ENCODE results near the gene LCN2. TPM values are rescaled to one million over a fixed set of nuclear protein-coding genes. Genes with fewer than 3 reads are reported as not detected.

The LCN2 gene
- total RNA-seq, 1 donor: not detected

DNA sequence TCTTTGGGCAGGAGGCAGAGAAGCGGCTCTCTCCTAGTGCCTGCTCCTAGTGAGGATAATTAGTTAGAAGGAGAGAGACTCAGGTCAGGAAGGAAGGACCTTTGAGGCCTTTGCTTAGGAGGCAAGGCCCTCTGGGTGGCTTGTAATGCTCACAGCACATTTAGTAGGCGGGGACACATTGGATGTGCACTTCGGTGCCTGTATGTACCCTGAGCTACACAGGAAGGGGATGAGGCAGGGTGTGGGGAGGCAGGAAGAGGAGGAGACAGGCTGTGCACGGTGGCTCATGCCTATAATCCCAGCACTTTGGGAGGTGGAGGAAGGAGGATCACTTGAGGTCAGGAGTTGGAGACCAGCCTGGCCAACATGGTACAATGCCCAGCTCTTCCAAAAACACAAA lies 7.2 kb upstream of the LCN2 start:
- H3K4me3 ChIP-seq (ENCODE audit: low read depth, low read length): no peak overlapping the region
- TF ChIP-seq, protein P1, sequence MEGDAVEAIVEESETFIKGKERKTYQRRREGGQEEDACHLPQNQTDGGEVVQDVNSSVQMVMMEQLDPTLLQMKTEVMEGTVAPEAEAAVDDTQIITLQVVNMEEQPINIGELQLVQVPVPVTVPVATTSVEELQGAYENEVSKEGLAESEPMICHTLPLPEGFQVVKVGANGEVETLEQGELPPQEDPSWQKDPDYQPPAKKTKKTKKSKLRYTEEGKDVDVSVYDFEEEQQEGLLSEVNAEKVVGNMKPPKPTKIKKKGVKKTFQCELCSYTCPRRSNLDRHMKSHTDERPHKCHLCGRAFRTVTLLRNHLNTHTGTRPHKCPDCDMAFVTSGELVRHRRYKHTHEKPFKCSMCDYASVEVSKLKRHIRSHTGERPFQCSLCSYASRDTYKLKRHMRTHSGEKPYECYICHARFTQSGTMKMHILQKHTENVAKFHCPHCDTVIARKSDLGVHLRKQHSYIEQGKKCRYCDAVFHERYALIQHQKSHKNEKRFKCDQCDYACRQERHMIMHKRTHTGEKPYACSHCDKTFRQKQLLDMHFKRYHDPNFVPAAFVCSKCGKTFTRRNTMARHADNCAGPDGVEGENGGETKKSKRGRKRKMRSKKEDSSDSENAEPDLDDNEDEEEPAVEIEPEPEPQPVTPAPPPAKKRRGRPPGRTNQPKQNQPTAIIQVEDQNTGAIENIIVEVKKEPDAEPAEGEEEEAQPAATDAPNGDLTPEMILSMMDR (IDR thresholded peaks at IDR 0.05; ENCODE audit: insufficient read depth, low read depth, low read length): no peak
- no peak for DNase-seq (ENCODE audit: low read depth)

DNA sequence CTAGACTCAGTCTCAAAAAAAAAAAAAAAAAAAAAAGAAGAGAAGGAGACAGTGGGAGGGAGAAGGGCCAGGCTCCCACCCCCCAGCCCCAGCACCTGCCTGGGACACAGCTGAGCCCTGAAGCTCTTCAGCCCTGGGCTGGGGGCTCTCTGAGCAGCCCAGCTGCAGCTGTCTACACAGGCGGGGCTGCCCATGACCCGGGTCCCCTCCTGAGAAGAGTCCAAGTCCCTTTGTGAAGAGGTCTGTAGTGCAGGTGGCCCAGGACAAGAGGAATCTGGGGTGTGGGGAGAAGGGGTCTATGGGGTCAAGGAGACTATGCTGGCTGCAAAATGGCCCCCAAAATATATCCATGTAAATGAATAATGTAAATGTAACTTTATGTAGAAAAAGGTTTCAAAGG lies 6.7 kb upstream of the LCN2 start:
- DNase-seq (ENCODE audit: low read depth): no peak
- TF ChIP-seq, protein P1 (IDR thresholded peaks at IDR 0.05; ENCODE audit: insufficient read depth, low read depth, low read length): no peak
- no peak overlapping the region for H3K4me3 ChIP-seq (ENCODE audit: low read depth, low read length)

DNA sequence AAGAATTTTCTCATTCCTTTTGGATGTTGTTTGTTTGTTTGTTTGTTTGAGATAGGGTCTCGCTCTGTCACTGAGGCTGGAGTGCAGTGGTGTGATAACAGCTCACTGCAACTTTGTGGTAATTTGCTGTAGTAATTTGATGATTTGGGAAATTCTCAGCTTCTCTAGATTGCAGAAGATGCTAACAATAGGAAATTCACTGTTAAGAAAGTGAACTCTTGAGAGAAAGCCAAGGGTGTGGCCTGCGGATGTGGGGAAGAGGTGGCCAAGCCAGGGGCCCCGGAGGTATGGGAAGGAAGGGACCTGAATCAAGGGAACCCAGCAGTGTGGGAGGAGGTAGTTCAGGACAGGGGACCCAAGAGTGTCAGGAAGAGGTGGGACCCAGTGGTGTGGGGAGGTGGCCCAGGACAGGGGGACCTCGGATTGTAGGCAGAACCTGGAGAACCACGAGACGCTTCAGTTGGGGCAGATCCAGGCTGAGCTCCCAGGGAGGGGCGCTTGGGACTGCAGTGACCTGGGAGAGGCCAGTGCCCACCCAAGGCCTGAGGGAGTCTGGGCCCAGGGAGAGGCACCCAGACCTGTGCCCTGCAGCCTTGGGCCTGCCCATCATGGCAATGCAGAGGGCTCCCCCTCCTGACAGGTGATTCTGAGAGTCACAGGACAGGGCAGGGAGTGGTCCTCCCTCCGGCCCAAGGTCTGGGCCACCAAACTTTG lies 5.6 kb upstream of the LCN2 start:
- H3K4me3 ChIP-seq (ENCODE audit: low read depth, low read length): no peak overlapping the region
- TF ChIP-seq, protein P1 (IDR thresholded peaks at IDR 0.05; ENCODE audit: insufficient read depth, low read depth, low read length): no peak
- no peak for DNase-seq (ENCODE audit: low read depth)

DNA sequence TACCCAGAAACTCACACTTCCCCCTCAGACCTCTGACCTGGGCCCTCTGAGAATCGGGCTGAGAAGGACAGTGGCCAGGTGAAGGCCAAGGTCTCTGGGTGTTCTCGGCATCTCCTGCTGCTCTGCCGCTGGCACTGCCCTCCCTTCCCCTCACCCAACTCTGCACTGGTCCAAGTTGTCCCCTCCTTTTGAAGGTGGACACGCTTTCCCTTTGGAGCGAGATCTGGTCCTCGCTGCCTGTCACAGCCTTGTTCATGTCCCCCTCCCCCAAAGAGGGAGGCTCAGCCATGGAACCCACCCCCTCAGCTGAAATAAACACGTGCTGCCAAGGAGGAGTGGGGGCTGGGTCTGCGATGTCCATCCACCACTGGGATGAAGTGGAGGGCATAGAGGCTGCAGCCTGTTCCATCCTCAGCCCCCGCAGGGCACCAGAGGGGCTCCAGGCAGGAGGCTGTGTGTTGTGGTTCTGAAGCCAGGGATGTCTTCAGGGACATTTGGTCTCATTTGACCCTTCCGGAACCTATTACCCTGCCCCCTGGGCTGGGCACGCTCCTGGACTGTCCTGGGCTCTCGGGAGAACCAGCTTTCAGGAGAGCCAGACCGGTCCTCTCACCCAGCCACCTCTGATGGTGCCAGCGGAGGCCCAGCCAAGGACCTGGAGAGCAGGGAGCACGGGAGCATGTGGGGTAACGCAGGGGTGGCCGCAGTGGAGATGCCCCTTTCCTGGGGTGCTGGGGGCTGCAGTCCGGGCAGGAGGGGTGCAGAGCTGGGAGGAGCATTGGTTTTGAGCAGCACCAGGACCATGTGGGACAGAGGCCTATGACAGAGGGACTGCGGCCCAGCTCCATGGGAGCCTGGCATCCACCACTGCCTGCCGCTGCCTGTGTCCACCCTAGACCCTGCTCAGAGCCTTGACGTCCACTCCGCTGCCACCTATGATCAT lies 4.7 kb upstream of the LCN2 start:
- TF ChIP-seq, protein P1 (IDR thresholded peaks at IDR 0.05; ENCODE audit: insufficient read depth, low read depth, low read length): no peak
- H3K4me3 ChIP-seq (ENCODE audit: low read depth, low read length): no peak overlapping the region
- no peak for DNase-seq (ENCODE audit: low read depth)

DNA sequence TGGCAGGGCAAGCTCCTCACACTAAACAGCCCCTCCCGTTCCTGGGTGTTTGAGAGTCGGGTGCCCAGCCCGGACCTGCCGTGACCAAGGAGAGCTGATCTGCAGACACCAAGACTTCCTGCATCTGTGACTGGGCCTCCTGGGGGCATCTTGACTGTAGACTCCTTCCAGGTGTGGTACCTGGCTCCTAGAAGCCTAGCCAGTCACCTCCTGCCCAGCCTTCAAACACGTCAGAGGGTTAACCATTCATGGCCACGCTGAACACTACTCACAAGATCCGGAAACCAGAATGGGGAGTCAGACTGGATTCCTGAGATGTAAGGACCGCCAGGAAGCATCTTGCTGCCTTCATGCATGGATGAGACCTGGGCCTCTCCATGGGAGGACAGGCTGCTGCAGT lies 3.7 kb upstream of the LCN2 start:
- DNase-seq (ENCODE audit: low read depth): no peak

DNA sequence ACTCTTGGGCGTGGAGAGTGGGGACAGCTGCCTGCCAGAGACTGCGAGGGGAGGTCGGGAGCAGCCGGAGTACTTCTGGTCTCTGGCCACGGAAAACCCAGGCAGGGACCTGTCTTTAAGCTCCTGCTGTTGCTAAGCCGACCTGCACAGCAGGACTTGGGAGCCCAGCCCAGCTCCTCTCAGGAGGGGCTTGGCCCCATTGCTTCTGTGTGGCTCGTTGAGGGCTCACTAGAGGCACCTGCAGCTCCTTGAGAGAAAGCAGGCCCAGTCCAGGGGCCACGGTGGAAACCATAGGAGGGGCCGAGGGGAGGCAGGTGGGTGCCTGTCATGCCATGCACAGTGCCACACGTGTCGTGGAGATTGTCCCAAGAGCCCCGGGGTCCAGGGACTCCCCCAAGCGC lies 3.3 kb upstream of the LCN2 start:
- TF ChIP-seq, protein P1 (IDR thresholded peaks at IDR 0.05; ENCODE audit: insufficient read depth, low read depth, low read length): no peak
- DNase-seq (ENCODE audit: low read depth): no peak
- H3K4me3 ChIP-seq (ENCODE audit: low read depth, low read length): no peak overlapping the region

More for the DNA sequence above, 3.7 kb upstream of the LCN2 start:
- no peak overlapping the region for H3K4me3 ChIP-seq (ENCODE audit: low read depth, low read length)
- TF ChIP-seq, protein P1 (IDR thresholded peaks at IDR 0.05; ENCODE audit: insufficient read depth, low read depth, low read length): no peak

Data from fibroblast of villous mesenchyme (primary cell).